IMR-90 (cell line): Measurements from ENCODE around the gene C9orf152. TPM values are rescaled to one million over a fixed set of nuclear protein-coding genes. Genes with fewer than 3 reads are reported as not detected.

Source experiments
- ATAC-seq: fragments of 200-7000 bp; cut with Tn5 transposase; 2 replicates; pipeline ENCODE4 v1.9.1; 2020; ENCODE audit warnings: low read depth, mild to moderate bottlenecking, moderate library complexity
- BruUV-seq: library from RNA; stranded (reverse); fragments of 400-500 nt; replicated peaks from 2 replicates; lab custom pipeline; 2021; lab: Mats Ljungman, UMichigan
- CTCF ChIA-PET: fragments of 300-600 bp; formaldehyde crosslinking; extraction: SDS; loops from one replicate; lab custom pipeline; 2021; ENCODE audit warnings: antibody characterized with exemption; lab: Yijun Ruan, JAX
- POLR2A ChIA-PET: fragments of 300-600 bp; sonication (Branson Sonifier 250); formaldehyde crosslinking; loops from one replicate; lab custom pipeline; 2022; ENCODE audit warnings: antibody characterized with exemption; ENCODE audit not compliant: unreplicated experiment; lab: Charles Lee
- DNase-seq: peaks from one replicate; pipeline ENCODE4 v3.0.0; 2013
- H2AFZ ChIP-seq: replicated peaks from 2 replicates; pipeline ENCODE3; 2013; ENCODE audit warnings: low read length, mild to moderate bottlenecking; ENCODE audit not compliant: poor library complexity
- H2AK5ac ChIP-seq: 2 replicates; pipeline ENCODE4 v1.6.1; 2013; ENCODE audit warnings: low read depth, low read length, inconsistent platforms
- H2AK9ac ChIP-seq: replicated peaks from 2 replicates; pipeline ENCODE3; 2013; ENCODE audit warnings: mild to moderate bottlenecking, low read depth, low read length, moderate library complexity; ENCODE audit not compliant: poor library complexity
- H2BK120ac ChIP-seq: 2 replicates; pipeline ENCODE4 v1.6.1; 2013; ENCODE audit warnings: low read depth, low read length, inconsistent platforms
- H2BK15ac ChIP-seq: 3 replicates; pipeline ENCODE4 v1.6.1; 2013; ENCODE audit warnings: low read depth, low read length, inconsistent platforms
- H2BK20ac ChIP-seq: 2 replicates; pipeline ENCODE4 v1.6.1; 2013; ENCODE audit warnings: low read depth, mild to moderate bottlenecking, inconsistent platforms, low read length, moderate library complexity
- H2BK5ac ChIP-seq: 2 replicates; pipeline ENCODE4 v1.6.1; 2013; ENCODE audit warnings: mild to moderate bottlenecking, low read depth, low read length, inconsistent platforms; ENCODE audit not compliant: poor library complexity, severe bottlenecking
- H3K14ac ChIP-seq: replicated peaks from 2 replicates; pipeline ENCODE4 v1.6.1; 2013; ENCODE audit warnings: low read depth, low read length, inconsistent platforms
- H3K18ac ChIP-seq: 2 replicates; pipeline ENCODE4 v1.6.1; 2013; ENCODE audit warnings: low read depth, low read length, control low read depth
- H3K23ac ChIP-seq: 2 replicates; pipeline ENCODE4 v1.6.1; 2013; ENCODE audit warnings: low read depth, low read length, inconsistent platforms
- H3K27ac ChIP-seq: 2 replicates; pipeline ENCODE4 v1.5.1; 2013; ENCODE audit warnings: mild to moderate bottlenecking, control low read depth, low read length; ENCODE audit not compliant: insufficient read depth
- H3K27me3 ChIP-seq: 2 replicates; pipeline ENCODE4 v1.6.1; 2013; ENCODE audit warnings: low read length; ENCODE audit not compliant: control insufficient read depth, insufficient read depth
- H3K36me3 ChIP-seq: 2 replicates; pipeline ENCODE4 v1.6.1; 2013; ENCODE audit warnings: low read length, mixed read lengths; ENCODE audit not compliant: control insufficient read depth, insufficient read depth
- H3K4ac ChIP-seq: 2 replicates; pipeline ENCODE4 v1.6.1; 2013; ENCODE audit warnings: low read depth, low read length, inconsistent platforms
- H3K4me1 ChIP-seq: 2 replicates; pipeline ENCODE4 v1.6.1; 2013; ENCODE audit warnings: low read length, mixed read lengths; ENCODE audit not compliant: control insufficient read depth, insufficient read depth
- H3K4me2 ChIP-seq: 2 replicates; pipeline ENCODE4 v1.6.1; 2013; ENCODE audit warnings: low read depth, mild to moderate bottlenecking, control low read depth, low read length, moderate library complexity
- H3K4me3 ChIP-seq: 2 replicates; pipeline ENCODE4 v1.5.1; 2013; ENCODE audit warnings: low read depth, mild to moderate bottlenecking, control low read depth, low read length, moderate library complexity; ENCODE audit not compliant: insufficient read depth
- H3K56ac ChIP-seq: 2 replicates; pipeline ENCODE4 v1.6.1; 2013; ENCODE audit warnings: low read length, inconsistent platforms; ENCODE audit not compliant: insufficient read depth; ENCODE audit errors: extremely low read depth
- H3K79me1 ChIP-seq, 2 experiments: 2 replicates each; pipeline ENCODE4 v1.6.1; 2013; ENCODE audit warnings: low read length in 2 of 2, inconsistent platforms in 1 of 2, low read depth in 1 of 2
- H3K9ac ChIP-seq: 2 replicates; pipeline ENCODE4 v1.6.1; 2013; ENCODE audit warnings: low read depth, low read length, control low read depth
- H3K9me1 ChIP-seq: 2 replicates; pipeline ENCODE4 v1.6.1; 2013; ENCODE audit warnings: low read length, inconsistent platforms; ENCODE audit not compliant: insufficient read depth
- H3K9me3 ChIP-seq: 2 replicates; pipeline ENCODE4 v1.6.1; 2013; ENCODE audit warnings: low read length; ENCODE audit not compliant: control insufficient read depth, insufficient read depth
- H4K20me1 ChIP-seq: 2 replicates; pipeline ENCODE4 v1.6.1; 2013; ENCODE audit warnings: low read length, inconsistent platforms; ENCODE audit not compliant: insufficient read depth
- H4K5ac ChIP-seq: 2 replicates; pipeline ENCODE4 v1.6.1; 2013; ENCODE audit warnings: mild to moderate bottlenecking, low read depth, low read length, control low read depth
- H4K8ac ChIP-seq, 2 experiments: 2 replicates each; pipeline ENCODE4 v1.6.1; 2013; ENCODE audit warnings: low read depth in 2 of 2, low read length in 2 of 2, control low read depth in 1 of 2, inconsistent platforms in 1 of 2
- H4K91ac ChIP-seq: 2 replicates; pipeline ENCODE4 v1.6.1; 2013; ENCODE audit warnings: low read depth, low read length, inconsistent platforms; ENCODE audit not compliant: insufficient read depth
- CHD1 ChIP-seq: IDR thresholded peaks from 2 replicates; pipeline ENCODE4 v1.6.1; 2012; ENCODE audit warnings: low read depth, low read length, improper control_type of control experiment
- MAFK ChIP-seq: IDR thresholded peaks from 2 replicates; pipeline ENCODE4 v1.6.1; 2012; ENCODE audit warnings: low read depth, low read length, improper control_type of control experiment
- MXI1 ChIP-seq: IDR thresholded peaks from 2 replicates; pipeline ENCODE4 v1.6.1; 2012; ENCODE audit warnings: low read depth, mild to moderate bottlenecking, low read length, moderate library complexity, borderline replicate concordance
- POLR2A ChIP-seq: IDR thresholded peaks from 2 replicates; pipeline ENCODE4 v1.6.1; 2012; ENCODE audit warnings: mild to moderate bottlenecking, low read depth, low read length
- WGBS, 2 experiments: methylation state at CpG; one replicate each; pipeline versions ENCODE4 v1.1.5 to v1.1.7; 2013; ENCODE audit warnings: missing lambda C conversion rate in 2 of 2; ENCODE audit not compliant: insufficient read length in 1 of 2; ENCODE audit errors: extremely low coverage in 2 of 2; 5-methylcytosine and 5-hydroxymethylcytosine counted together
- dilution Hi-C: fragments of 300-500 bp; cut with HindIII; formaldehyde crosslinking; loops from one replicate; pipeline ENCODE4 v1.14.3; 2018; ENCODE audit warnings: low sequenced_read_pairs; ENCODE audit not compliant: unreplicated experiment
- in situ Hi-C: fragments of 300-500 bp; cut with MboI; formaldehyde crosslinking; loops from 3 replicates; pipeline ENCODE4 v1.14.3; 2019; ENCODE audit warnings: low sequenced_read_pairs, inconsistent platforms, mixed read lengths
- intact Hi-C: fragments of 100-400 bp; cut with micrococcal nuclease; formaldehyde crosslinking; loops from 2 replicates; pipeline ENCODE4 v1.10.0; 2022
- polyA plus RNA-seq, 3 experiments: library from polyadenylated mRNA; depleted of rRNA; stranded (reverse); fragments of >200 nt; gene quantifications; 2 replicates each; pipeline ENCODE4 v1.2.3, GENCODE V29; 2012; ENCODE audit warnings: low replicate concordance in 1 of 3
- total RNA-seq: library from RNA; depleted of rRNA; stranded (reverse); fragments of >200 nt; gene quantifications from 2 replicates; pipeline ENCODE4 v1.2.3, GENCODE V29; 2012

C9orf152 gene
- total and polyA plus RNA-seq, 2 of the 4 experiments (the other 2 are of a cell fraction) = not detected

DNA sequence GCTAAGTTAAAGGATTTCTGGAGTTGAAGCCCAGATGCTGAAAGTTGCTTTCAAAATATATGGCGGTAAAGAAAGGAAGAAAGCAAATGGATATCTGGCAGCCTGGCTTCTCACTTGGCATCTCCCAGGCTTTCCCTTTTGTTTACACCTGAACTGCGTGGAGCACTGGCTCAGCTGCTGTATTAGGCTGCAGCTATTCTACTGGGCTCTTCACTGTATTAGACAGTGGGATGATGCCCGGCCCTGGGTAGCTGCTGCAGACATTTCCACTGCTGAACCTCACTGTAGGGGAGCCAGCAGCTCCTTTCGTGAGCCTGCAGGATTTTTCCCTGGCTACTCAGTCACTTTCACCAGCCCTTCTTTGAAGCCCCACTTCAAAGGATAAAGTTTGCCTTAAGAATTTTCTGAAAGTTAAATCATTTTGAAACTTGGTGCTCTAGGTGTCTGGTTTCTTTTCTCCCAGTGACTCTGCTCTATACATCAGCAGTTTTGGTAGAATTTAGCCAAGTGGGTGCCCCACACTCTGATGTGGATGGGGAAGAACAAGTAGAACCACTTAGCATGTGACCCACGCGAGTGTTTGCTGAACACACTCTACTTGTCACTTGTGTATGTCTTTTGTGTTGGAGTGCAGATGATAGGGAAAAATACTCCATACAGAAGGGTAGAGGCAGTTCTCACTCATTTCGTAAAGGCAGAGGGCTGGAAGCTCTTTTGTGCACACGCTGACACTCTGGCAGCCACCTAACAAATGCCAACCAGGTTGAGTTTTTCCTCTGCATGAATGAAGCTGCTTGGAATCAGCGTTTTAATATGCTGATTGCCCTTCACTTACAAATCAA, 49.9 kb downstream of the C9orf152 start (continued):
- no peak for TF ChIP-seq MAFK
- TF ChIP-seq POLR2A = no peak

DNA sequence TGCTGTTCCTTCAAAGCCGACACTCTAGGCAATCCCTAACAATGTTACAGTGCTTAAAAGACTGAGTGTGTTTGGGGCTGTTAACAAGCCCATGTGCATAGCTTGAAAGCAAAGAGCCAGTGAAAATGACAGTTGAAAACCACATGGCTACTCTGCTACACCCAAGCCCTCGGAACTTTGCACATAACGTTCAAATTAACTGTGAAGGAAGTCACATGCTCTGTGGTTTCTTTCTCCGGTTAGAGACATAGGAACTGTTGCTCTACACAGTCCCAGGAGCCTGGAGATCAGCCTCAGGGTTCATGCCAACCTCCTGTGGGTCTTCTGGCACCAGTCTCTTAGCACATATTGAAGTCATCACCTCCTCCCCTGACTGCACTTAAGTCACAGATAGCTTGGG, 51.1 kb downstream of the C9orf152 start:
- TF ChIP-seq CHD1 = no peak
- peak; percentile 44; the same call in 1 of the 2 replicates for TF ChIP-seq MXI1
- Histone ChIP-seq H4K5ac (no peak overlapping the region), H3K4me3 (no peak overlapping the region), H3K14ac (peak overlapping the region; percentile 9; the same call in 1 of the 2 replicates), H2AFZ (no peak overlapping the region), H4K8ac (no peak overlapping the region), H2AK9ac (no peak overlapping the region), H3K9me1 (peaks cover 40% of the 10 kb centered on the region), H3K18ac (no peak overlapping the region), H3K56ac (no peak overlapping the region), H3K27ac (no peak overlapping the region), H3K4ac (no peak overlapping the region), H4K20me1 (peaks cover 97% of the 10 kb centered on the region), H3K9me3 (no peaks in the 10 kb centered on the region), H3K36me3 (peaks cover 47% of the 10 kb centered on the region), H4K91ac (no peak overlapping the region), H3K23ac (no peak overlapping the region; the same call in 1 of the 2 replicates), H2BK120ac (no peak overlapping the region), H3K4me2 (no peak overlapping the region), H2AK5ac (no peak overlapping the region), H3K27me3 (no peaks in the 10 kb centered on the region), H2BK15ac (no peak overlapping the region), H3K9ac (no peak overlapping the region), H2BK5ac (no peak overlapping the region), H2BK20ac (no peak overlapping the region), H3K79me1 (peaks cover 55 to 94% of the 10 kb centered on the region in 2 experiments), H3K4me1 (peaks cover 21% of the 10 kb centered on the region)
- BruUV-seq = no TSS peak
- DNase-seq (no peak), ATAC-seq (no peak)
- 47% methylated on average over 2 of the region's 4 CpGs; no CpG with 5 or more reads in 1 of the 2 experiments for WGBS, 2 experiments
- dilution Hi-C loops = loop anchor here (25.0 kb wide), 1 partner anchor 95 kb away; no protein-coding TSS in a partner anchor
- intact Hi-C loops = no loop called here
- in situ Hi-C loops = loop anchor here (25.0 kb wide), 1 partner anchor 570 kb away; no protein-coding TSS in a partner anchor
- CTCF ChIA-PET = interaction anchor here (1.1 to 1.3 kb wide), 2 partner anchors 253 to 270 kb away, joined by 3 to 7 read pairs; no protein-coding TSS in a partner anchor
- POLR2A ChIA-PET = no interaction called here
